PC-9 (cell line): Measurements from ENCODE around the gene CHST1.

Experiments
- CTCF ChIP-seq: fragments of 200-600 bp; sonication (generic); conservative IDR thresholded peaks from 2 replicates; pipeline ENCODE4 v1.6.1; 2017; ENCODE audit warnings: mixed run types, antibody characterized with exemption, mild to moderate bottlenecking, moderate library complexity
- EZH2 ChIP-seq: fragments of 200-600 bp; sonication (generic); IDR thresholded peaks from 2 replicates; pipeline ENCODE4 v1.8.0; 2017; ENCODE audit warnings: antibody characterized with exemption, low read depth

DNA sequence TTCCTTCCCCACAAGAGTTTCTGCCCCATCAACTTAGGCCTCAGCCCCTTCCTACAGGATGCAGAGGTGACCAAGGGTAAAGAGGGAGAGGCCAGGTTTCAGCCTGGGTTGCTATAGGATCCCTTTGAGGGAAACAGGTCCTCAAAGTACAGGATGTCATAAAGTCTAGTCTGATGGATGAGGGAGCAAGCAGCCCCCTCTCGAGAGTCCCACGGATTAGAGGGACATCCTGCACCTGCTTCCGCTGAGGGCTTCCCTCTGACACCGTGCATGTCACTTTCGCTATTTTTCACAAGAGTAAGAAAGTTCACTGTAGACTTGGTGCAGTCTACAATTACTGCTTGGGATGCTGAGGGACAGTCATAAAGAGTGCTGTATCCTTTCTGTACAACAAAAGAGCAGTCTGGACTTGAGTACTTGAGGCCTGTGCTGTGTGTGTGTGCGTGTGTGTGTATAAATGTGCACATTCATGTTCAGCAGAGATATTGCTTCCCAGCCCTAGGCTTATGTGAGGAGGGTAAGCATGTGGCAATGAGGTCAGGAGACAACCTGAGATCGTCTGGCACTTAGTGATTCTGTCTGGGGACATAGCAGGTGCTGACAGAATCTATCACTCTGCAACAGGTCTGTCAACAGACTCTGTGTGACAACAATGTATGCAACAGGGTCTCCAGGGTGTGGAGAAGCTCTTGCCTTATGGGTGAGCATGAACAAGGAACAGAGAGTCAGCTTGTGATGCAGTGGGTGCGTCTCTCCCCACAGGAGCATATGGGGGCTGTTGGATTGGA, 18.0 kb upstream of the CHST1 start:
- TF ChIP-seq EZH2, result no peak
- no peak for TF ChIP-seq CTCF
